DND-41 (cell line): ENCODE results near the gene RALGAPA2.

Experiments
- EZH2 ChIP-seq: IDR thresholded peaks from 3 replicates; pipeline ENCODE4 v1.6.1; 2012; ENCODE audit warnings: borderline replicate concordance, low read depth, mild to moderate bottlenecking, moderate library complexity, low read length, inconsistent platforms; ENCODE audit not compliant: severe bottlenecking
- TF ChIP-seq, protein P1 (sequence below): IDR thresholded peaks from 2 replicates; pipeline ENCODE4 v1.5.1; 2012; ENCODE audit warnings: borderline replicate concordance, low read length, moderate library complexity, mild to moderate bottlenecking; ENCODE audit not compliant: poor library complexity, severe bottlenecking; ENCODE audit errors: extremely low read depth

DNA sequence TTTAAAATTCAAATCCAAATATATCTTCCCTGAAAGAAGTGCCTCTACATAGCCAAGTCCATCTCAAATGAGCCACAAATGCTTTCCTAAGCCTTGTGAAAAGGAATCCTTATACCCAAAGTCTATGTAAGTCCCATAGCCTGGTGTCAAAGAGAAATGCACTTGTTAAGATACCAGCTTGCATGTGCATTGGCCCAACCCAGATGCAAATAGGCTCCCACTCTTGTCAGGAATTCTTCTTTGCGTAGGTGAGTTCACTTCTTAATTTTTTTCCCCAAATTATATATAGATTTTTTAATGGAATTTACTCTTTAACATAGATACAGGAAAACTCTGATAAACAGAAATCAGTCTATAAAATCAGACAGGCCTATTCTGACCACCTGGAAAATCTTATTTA is 105.6 kb downstream of the RALGAPA2 start:
- TF ChIP-seq, protein P1, sequence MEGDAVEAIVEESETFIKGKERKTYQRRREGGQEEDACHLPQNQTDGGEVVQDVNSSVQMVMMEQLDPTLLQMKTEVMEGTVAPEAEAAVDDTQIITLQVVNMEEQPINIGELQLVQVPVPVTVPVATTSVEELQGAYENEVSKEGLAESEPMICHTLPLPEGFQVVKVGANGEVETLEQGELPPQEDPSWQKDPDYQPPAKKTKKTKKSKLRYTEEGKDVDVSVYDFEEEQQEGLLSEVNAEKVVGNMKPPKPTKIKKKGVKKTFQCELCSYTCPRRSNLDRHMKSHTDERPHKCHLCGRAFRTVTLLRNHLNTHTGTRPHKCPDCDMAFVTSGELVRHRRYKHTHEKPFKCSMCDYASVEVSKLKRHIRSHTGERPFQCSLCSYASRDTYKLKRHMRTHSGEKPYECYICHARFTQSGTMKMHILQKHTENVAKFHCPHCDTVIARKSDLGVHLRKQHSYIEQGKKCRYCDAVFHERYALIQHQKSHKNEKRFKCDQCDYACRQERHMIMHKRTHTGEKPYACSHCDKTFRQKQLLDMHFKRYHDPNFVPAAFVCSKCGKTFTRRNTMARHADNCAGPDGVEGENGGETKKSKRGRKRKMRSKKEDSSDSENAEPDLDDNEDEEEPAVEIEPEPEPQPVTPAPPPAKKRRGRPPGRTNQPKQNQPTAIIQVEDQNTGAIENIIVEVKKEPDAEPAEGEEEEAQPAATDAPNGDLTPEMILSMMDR = no peak
- no peak for TF ChIP-seq EZH2
